Testis (tissue), 3 donors: ENCODE measurements around the gene DPF3. TPM values are rescaled to one million over a fixed set of nuclear protein-coding genes. Genes with fewer than 3 reads are reported as not detected.

ENCODE experiments used
- polyA plus RNA-seq: library from polyadenylated mRNA; stranded (reverse); fragments of 350-450 nt; fragmentation: Illumina TruSeq; extraction: RNeasy Lipid Tissue Mini Kit (QIAGEN cat#74804); gene quantifications from one replicate; pipeline ENCODE4 v1.2.3, GENCODE V29; 2014; ENCODE audit warnings: low read depth, low replicate concordance; ENCODE audit not compliant: insufficient read depth
- small RNA-seq, 2 donors: library from RNA; depleted of rRNA; stranded (forward); fragments of <200 nt; gene quantifications; one replicate each; pipeline ENCODE3, GENCODE V24; 2016
- total RNA-seq, 2 donors: library from RNA; depleted of rRNA; stranded (reverse); fragments of >200 nt; gene quantifications; one replicate each; pipeline ENCODE4 v1.2.3, GENCODE V29; 2016

Gene DPF3
- total and polyA plus RNA-seq, 3 donors from 2014 or later: 14.6 to 41.6 (median 26.4) TPM

Small RNA genes lying within 50 kb of the gene (small RNA-seq; reads per million reads assigned to genes)
- 0 reads per million in 2 donors for gene RF00019

Other genes starting within 250 kb of the DPF3 start
- 10 to 100 TPM; 35.6 to 38.0 TPM for gene DCAF4, start 32.4 kb upstream of the DPF3 start, total RNA-seq
- 19.2 TPM for gene DCAF4, start 32.4 kb upstream of the DPF3 start, polyA plus RNA-seq
- 10 to 100 TPM; 30.6 to 39.6 TPM for gene ZFYVE1, start 133.0 kb upstream of the DPF3 start, total RNA-seq
- gene ZFYVE1, start 133.0 kb upstream of the DPF3 start, polyA plus RNA-seq: 29.0 TPM
- gene RBM25, start 164.4 kb upstream of the DPF3 start, total RNA-seq: 100 to 1,000 TPM; 113 to 132 TPM
- 30.6 TPM for gene RBM25, start 164.4 kb upstream of the DPF3 start, polyA plus RNA-seq
- gene PSEN1, start 242.4 kb upstream of the DPF3 start, total RNA-seq: 10 to 100 TPM; 65.7 to 78.4 TPM
- gene PSEN1, start 242.4 kb upstream of the DPF3 start, polyA plus RNA-seq: 94.9 TPM